Measurements from ENCODE around the gene ARCN1. TPM values are rescaled to one million over a fixed set of nuclear protein-coding genes. Genes with fewer than 3 reads are reported as not detected.
"Not testable (repeated sequence)": the region's sequence is repeated elsewhere in the genome, so short reads cannot be mapped to it uniquely, and the experiment has no call there.

Gene ARCN1
- total RNA-seq, 1 donor: 210 TPM

DNA sequence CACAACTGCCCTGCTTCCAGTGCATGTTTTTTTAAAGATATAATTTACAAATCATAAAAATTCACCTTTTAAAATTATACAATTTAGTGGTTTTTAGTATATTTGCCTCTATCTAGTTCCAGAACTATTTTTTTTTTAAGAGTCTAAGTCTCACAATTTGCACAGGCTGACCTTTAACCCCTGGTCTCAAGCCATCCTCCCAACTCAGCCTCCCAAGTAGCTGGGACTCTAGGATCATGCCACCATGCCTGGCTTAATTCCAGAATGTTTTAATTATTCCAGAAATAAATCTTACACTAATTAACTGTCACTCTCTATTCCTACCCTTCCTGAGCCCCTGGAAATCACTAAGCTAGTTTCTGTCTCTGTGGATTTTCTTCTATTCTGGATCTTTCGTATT, 1.4 kb upstream of the ARCN1 start:
- TF ChIP-seq, protein P1, sequence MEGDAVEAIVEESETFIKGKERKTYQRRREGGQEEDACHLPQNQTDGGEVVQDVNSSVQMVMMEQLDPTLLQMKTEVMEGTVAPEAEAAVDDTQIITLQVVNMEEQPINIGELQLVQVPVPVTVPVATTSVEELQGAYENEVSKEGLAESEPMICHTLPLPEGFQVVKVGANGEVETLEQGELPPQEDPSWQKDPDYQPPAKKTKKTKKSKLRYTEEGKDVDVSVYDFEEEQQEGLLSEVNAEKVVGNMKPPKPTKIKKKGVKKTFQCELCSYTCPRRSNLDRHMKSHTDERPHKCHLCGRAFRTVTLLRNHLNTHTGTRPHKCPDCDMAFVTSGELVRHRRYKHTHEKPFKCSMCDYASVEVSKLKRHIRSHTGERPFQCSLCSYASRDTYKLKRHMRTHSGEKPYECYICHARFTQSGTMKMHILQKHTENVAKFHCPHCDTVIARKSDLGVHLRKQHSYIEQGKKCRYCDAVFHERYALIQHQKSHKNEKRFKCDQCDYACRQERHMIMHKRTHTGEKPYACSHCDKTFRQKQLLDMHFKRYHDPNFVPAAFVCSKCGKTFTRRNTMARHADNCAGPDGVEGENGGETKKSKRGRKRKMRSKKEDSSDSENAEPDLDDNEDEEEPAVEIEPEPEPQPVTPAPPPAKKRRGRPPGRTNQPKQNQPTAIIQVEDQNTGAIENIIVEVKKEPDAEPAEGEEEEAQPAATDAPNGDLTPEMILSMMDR (IDR thresholded peaks at IDR 0.05; ENCODE audit: insufficient read depth, low read length): no peak

DNA sequence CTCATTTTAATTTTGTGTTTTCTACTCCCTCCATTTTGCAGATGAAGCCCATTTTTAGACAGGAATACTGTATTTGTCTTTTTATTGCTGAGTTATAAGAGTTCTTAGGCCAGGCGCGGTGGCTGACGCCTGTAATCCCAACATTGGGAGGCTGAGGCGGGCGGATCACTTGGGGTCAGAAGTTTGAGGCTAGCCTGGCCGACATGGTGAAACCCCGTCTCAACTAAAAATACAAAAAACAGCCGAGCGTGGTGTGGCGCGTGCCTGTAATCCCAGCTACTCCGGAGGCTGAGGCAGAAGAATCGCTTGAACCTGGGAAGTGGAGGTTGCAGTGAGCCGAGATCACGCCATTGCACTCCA, 528 bp upstream of the ARCN1 start:
- peak; percentile 27 for DNase-seq (ENCODE audit: low read depth)
- peak overlapping the region; percentile 91 for H3K4me3 ChIP-seq (ENCODE audit: low read depth, low read length)

More for the DNA sequence above, 1.4 kb upstream of the ARCN1 start:
- H3K4me3 ChIP-seq (ENCODE audit: low read depth, low read length): no peak overlapping the region
- DNase-seq (ENCODE audit: low read depth): no peak

DNA sequence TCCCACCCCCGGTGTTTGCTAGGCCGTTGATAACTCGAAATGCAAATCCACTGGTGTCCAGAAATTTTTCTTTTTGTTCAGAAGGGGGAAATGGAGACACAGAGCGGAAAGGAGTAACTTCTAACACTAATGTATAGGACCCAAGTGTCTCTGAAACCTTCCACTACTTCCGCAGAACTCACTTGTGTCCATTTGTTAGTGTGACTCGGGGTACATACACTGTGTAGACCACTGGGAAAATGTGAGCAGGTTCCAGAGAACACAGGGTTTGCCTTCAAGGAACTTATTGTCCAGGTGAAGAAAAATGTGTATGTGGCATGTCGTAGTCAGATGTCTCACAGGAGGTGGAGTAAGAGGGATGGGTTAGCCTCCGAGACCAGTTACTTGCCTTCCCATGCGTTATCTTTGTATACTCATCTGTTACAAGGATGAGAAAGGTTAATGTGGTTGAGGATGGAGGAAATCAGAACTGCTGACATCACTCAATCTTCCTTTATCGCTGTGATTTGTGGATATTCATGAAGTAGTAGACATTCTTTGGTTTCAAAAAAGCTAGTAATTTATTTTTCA, 857 bp downstream of the ARCN1 start:
- TF ChIP-seq, protein P1 (IDR thresholded peaks at IDR 0.05; ENCODE audit: insufficient read depth, low read length): no peak
- peak; percentile 57 for DNase-seq (ENCODE audit: low read depth)
- peak overlapping the region; percentile 91 for H3K4me3 ChIP-seq (ENCODE audit: low read depth, low read length)

DNA sequence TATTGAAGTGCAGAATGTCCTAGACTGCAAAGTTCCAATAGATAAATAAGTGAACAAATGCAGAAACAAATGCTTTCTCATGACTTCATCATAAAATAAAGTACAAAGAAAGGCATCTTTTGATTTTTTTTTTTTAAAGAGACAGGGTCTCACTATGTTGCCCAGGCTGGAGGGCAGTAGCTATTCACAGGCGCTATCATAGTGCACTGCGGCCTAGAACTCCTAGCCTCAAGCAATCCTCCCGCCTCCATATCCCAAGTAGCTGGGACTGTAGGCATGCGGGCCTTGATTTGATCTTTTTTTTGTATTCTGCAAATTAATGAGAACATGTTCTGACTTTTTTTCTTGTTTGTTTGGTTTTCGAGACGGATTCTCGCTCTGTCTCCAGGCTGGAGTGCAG, 2.4 kb downstream of the ARCN1 start:
- TF ChIP-seq, protein P1 (IDR thresholded peaks at IDR 0.05; ENCODE audit: insufficient read depth, low read length): no peak
- no peak for DNase-seq (ENCODE audit: low read depth)
- H3K4me3 ChIP-seq (ENCODE audit: low read depth, low read length): peak overlapping the region; percentile 53

DNA sequence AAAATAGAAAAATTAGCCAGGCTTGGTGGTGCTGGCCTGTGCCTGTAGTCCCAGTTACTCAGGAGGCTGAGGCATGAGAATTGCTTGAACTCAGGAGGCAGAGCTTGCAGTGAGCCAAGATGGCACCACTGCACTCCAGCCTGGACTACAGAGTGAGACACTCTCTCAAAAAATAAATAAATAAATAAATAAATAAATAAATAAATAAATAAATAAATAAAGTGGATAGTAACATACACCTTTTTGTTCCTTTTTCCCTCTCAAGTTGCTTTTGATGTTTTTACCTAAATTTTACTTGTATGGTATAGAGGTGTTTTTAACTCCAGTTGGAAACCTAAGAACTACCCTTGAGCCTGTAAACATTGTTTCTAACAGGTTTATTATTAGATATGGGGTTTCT, 5.8 kb downstream of the ARCN1 start:
- DNase-seq (ENCODE audit: low read depth); H3K4me3 ChIP-seq (ENCODE audit: low read depth, low read length): not testable (repeated sequence)

DNA sequence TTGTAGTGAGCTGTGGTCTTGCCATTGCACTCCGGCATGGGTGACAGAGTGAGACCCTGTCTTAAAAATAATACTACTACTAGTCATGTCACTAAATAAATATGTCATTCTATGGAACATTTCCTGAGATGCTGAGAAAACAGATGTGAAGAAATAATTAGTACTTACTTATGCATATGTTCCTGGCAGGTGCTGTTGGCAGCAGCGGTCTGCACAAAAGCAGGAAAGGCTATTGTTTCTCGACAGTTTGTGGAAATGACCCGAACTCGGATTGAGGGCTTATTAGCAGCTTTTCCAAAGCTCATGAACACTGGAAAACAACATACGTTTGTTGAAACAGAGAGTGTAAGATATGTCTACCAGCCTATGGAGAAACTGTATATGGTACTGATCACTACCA, 8.8 kb downstream of the ARCN1 start:
- DNase-seq (ENCODE audit: low read depth): no peak
- TF ChIP-seq, protein P1 (IDR thresholded peaks at IDR 0.05; ENCODE audit: insufficient read depth, low read length): no peak
- H3K4me3 ChIP-seq (ENCODE audit: low read depth, low read length): no peak overlapping the region

DNA sequence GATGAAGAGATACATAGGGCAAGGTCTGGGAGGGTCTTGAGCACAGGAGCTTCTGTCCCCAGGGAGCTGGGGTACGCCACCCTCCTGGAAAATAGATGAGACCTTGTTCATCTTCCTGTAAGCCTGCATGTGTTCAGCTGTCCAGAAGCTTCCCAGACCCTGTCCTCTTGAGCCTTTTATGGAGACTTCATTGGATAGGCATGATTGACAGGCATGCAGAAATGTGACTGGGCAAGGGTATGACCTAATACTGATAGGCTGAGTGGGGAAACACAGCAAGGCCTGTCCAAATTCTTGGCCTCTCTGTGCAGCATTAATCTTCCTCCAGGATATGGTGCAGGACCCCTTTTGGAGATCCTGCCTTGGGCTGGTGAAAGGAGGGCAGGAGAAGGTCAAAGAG, 15.7 kb downstream of the ARCN1 start:
- DNase-seq (ENCODE audit: low read depth): no peak
- H3K4me3 ChIP-seq (ENCODE audit: low read depth, low read length): no peak overlapping the region
- TF ChIP-seq, protein P1 (IDR thresholded peaks at IDR 0.05; ENCODE audit: insufficient read depth, low read length): no peak

DNA sequence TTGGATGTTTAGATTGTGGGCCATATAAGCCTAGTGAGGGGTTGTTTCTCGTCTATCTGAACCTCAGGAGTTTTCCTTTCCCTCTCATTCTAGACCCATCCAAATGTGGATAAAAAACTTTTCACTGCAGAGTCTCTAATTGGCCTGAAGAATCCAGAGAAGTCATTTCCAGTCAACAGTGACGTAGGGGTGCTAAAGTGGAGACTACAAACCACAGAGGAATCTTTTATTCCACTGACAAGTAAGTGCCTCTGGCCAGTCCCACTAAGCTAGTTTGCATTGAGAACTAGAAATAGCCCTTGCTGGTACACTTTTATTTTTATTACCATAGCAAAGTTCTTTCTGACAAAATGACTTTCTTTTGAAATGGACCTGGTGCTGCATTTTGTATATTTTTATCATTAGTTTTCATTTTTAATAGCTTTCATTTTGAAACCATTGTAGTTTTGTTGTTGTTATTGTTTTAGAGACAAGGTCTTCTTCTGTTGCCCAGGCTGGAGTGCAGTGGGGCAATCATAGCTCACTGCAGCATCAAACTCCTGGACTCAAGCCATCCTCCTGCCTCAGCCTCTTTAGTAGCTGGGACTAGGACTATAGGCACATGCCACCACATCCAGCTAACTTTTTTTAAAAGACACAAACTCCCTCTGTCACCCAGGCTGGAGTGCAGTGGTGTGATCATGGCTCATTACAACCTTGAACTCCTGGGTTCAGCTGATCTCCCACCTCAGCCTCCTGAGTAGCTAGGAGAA, 20.6 kb downstream of the ARCN1 start:
- DNase-seq (ENCODE audit: low read depth): peak; percentile 40
- TF ChIP-seq, protein P1 (IDR thresholded peaks at IDR 0.05; ENCODE audit: insufficient read depth, low read length): no peak
- no peak overlapping the region for H3K4me3 ChIP-seq (ENCODE audit: low read depth, low read length)

All from fibroblast of the aortic adventitia (primary cell).